Type B pancreatic cell (in vitro differentiated cells): Measurements from ENCODE around the gene SOS1. TPM values are rescaled to one million over a fixed set of nuclear protein-coding genes. Genes with fewer than 3 reads are reported as not detected.
"Not testable (repeated sequence)": the region's sequence is repeated elsewhere in the genome, so short reads cannot be mapped to it uniquely, and the experiment has no call there.

Experiments used
- DNase-seq: peaks from one replicate; pipeline ENCODE4 v3.0.0; 2021; ENCODE audit warnings: mixed read lengths; ENCODE audit not compliant: unreplicated experiment; ENCODE audit errors: extremely low spot score
- H3K27ac Mint-ChIP-seq: 2 replicates; pipeline ENCODE4 v1.8.0; 2021; ENCODE audit warnings: mild to moderate bottlenecking, mixed read lengths
- H3K27me3 Mint-ChIP-seq: 2 replicates; pipeline ENCODE4 v1.8.0; 2021; ENCODE audit warnings: mixed read lengths
- H3K36me3 Mint-ChIP-seq: 2 replicates; pipeline ENCODE4 v1.8.0; 2021; ENCODE audit warnings: mixed read lengths
- H3K4me1 Mint-ChIP-seq: one replicate; pipeline ENCODE4 v1.8.0; 2021; ENCODE audit warnings: mixed read lengths; ENCODE audit not compliant: unreplicated experiment
- H3K4me3 Mint-ChIP-seq: 2 replicates; pipeline ENCODE4 v1.8.0; 2021; ENCODE audit warnings: mild to moderate bottlenecking, mixed read lengths
- H3K9me3 Mint-ChIP-seq: 2 replicates; pipeline ENCODE4 v1.8.0; 2021; ENCODE audit warnings: mixed read lengths
- total RNA-seq: library from RNA; stranded (reverse); gene quantifications from 2 replicates; pipeline ENCODE4 v1.2.1, GENCODE V29; 2021; ENCODE audit warnings: low replicate concordance
- TF ChIP-seq, protein P1 (sequence below): fragments of 200-600 bp; sonication (generic); conservative IDR thresholded peaks from 2 replicates; pipeline ENCODE4 v1.5.0; 2021; ENCODE audit warnings: antibody characterized with exemption, mild to moderate bottlenecking

SOS1 gene
- total RNA-seq, 1 donor from 2014 or later = 54.2 TPM

GRCh38 chr2:38937548-38937947 is 183.3 kb downstream of the SOS1 start:
- TF ChIP-seq, protein P1, sequence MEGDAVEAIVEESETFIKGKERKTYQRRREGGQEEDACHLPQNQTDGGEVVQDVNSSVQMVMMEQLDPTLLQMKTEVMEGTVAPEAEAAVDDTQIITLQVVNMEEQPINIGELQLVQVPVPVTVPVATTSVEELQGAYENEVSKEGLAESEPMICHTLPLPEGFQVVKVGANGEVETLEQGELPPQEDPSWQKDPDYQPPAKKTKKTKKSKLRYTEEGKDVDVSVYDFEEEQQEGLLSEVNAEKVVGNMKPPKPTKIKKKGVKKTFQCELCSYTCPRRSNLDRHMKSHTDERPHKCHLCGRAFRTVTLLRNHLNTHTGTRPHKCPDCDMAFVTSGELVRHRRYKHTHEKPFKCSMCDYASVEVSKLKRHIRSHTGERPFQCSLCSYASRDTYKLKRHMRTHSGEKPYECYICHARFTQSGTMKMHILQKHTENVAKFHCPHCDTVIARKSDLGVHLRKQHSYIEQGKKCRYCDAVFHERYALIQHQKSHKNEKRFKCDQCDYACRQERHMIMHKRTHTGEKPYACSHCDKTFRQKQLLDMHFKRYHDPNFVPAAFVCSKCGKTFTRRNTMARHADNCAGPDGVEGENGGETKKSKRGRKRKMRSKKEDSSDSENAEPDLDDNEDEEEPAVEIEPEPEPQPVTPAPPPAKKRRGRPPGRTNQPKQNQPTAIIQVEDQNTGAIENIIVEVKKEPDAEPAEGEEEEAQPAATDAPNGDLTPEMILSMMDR = no peak
- H3K9me3 Mint-ChIP-seq = no peaks in the 10 kb centered on the region
- no peak overlapping the region for H3K27ac Mint-ChIP-seq
- peaks cover 4% of the 10 kb centered on the region for H3K36me3 Mint-ChIP-seq
- no peak overlapping the region for H3K4me3 Mint-ChIP-seq
- no peak for DNase-seq
- H3K27me3 Mint-ChIP-seq = no peaks in the 10 kb centered on the region
- peaks cover 4% of the 10 kb centered on the region for H3K4me1 Mint-ChIP-seq

DNA sequence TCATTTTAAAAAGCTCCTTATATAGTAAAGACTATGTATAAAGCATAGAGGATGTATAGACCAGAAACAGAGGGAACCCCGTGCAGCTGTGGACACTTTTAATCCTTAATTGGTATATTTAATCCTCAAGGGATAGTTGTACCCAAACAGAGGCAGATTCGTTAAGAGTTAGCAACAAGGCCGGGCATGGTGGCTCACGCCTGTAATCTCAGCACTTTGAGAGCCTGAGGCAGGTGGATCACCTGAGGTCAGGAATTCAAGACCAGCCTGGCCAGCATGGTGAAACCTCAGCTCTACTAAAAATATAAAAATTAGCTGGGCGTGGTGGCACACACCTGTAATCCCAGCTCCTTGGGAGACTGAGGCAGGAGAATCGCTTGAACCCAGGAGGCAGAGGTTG is 184.3 kb downstream of the SOS1 start:
- H3K27ac Mint-ChIP-seq, H3K27me3 Mint-ChIP-seq, H3K4me1 Mint-ChIP-seq, H3K36me3 Mint-ChIP-seq, H3K9me3 Mint-ChIP-seq, H3K4me3 Mint-ChIP-seq, DNase-seq: not testable (repeated sequence)

DNA sequence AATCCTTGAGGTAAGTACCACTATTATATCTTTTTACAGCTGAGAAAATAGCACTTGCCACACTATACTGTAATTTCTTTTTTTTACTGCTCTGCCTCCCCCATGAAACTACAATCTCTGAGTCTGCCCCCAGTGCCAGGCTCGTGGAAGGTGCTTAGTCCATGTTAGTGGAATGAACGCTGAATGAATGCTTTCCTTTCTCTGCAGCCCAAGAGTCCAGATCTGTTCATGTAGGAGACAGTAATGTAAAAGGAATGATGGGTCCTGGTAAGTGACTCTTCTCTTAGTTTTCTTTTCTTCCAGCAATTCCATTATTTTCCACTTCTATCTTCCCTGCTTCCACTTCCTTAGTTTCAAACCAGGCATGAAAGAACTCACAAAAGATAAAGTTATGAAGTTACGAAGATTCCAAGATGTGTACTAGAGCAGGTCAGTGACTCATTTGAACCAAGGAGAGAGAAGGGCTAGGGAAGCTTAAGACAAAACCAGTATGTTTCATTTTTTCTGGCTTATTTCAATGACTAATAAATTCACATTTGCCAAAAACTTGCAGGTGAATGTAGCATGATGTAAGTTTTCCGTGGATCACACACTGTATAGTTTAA is 185.2 kb downstream of the SOS1 start:
- Mint-ChIP-seq H3K27me3 (no peaks in the 10 kb centered on the region), H3K4me3 (no peak overlapping the region), H3K9me3 (no peaks in the 10 kb centered on the region), H3K36me3 (peaks cover 4% of the 10 kb centered on the region), H3K4me1 (peaks cover 2% of the 10 kb centered on the region), H3K27ac (no peak overlapping the region)
- TF ChIP-seq, protein P1 = no peak
- DNase-seq = no peak

GRCh38 chr2:38934742-38935141 is 186.1 kb downstream of the SOS1 start:
- no peak overlapping the region for H3K27ac Mint-ChIP-seq
- no peaks in the 10 kb centered on the region for H3K9me3 Mint-ChIP-seq
- no peaks in the 10 kb centered on the region for H3K4me1 Mint-ChIP-seq
- no peak for DNase-seq
- TF ChIP-seq, protein P1 = no peak
- H3K36me3 Mint-ChIP-seq = no peaks in the 10 kb centered on the region
- no peak overlapping the region for H3K4me3 Mint-ChIP-seq
- H3K27me3 Mint-ChIP-seq = no peaks in the 10 kb centered on the region

DNA sequence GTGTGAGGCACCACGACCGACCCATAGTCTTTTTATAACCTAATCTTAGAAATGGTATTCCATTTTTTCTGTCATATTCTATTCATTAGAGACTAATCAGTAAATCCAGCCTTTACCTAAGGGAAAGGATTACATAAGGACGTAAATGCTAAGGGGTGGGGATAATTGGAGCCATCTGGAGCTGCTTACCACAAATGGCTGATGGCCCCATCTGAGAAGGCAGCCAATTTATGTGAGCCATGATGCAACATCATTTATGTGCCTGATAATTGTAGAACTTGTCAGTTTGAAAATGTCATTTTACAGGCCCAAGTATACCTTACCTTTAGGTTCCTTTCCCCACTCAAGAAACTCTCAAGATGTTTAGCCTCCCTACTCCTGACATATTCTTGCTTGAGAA is 187.2 kb downstream of the SOS1 start:
- H3K9me3 Mint-ChIP-seq = no peaks in the 10 kb centered on the region
- no peak overlapping the region for H3K27ac Mint-ChIP-seq
- no peak for DNase-seq
- no peaks in the 10 kb centered on the region for H3K4me1 Mint-ChIP-seq
- no peak overlapping the region for H3K4me3 Mint-ChIP-seq
- TF ChIP-seq, protein P1 = no peak
- H3K27me3 Mint-ChIP-seq = no peaks in the 10 kb centered on the region
- H3K36me3 Mint-ChIP-seq = no peaks in the 10 kb centered on the region

DNA sequence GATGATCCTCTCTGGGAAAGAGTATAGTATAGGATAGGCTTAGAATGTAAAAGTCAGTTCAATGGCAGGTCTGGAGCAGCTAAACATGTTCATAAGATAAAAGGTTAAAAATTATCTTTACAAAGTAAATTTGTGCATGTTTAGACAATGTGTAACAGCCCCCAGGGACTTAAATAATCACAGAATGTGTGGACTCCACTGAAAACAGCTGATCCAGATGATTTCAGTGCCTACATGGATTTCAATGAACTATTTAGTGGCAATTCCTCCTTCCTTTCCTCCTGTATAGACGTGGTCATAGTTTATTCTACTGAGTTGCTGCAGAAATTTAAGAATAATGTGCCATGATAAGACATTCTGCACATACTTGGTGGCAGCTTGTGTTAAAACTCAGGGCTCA is 188.3 kb downstream of the SOS1 start:
- DNase-seq = no peak
- Mint-ChIP-seq H3K4me3 (no peak overlapping the region), H3K4me1 (no peaks in the 10 kb centered on the region), H3K27ac (no peak overlapping the region), H3K27me3 (no peaks in the 10 kb centered on the region), H3K9me3 (no peaks in the 10 kb centered on the region), H3K36me3 (no peaks in the 10 kb centered on the region)
- TF ChIP-seq, protein P1 = no peak

Other genes with a start within 250 kb of the SOS1 start
- gene DHX57, start 245.1 kb downstream of the SOS1 start, total RNA-seq = 22.2 and 28.1 TPM in 2 replicates
- 14.3 and 19.7 TPM in 2 replicates for gene MORN2, start 245.1 kb downstream of the SOS1 start, total RNA-seq
- 1.0 and 1.5 TPM in 2 replicates for gene ARHGEF33, start 231.2 kb downstream of the SOS1 start, total RNA-seq
- gene CDKL4, start 122.9 kb upstream of the SOS1 start, total RNA-seq = 0.57 and 1.8 TPM in 2 replicates